HG02973 (cell line): ENCODE data around the gene MAP3K6.

ENCODE experiments used
- ATAC-seq: cut with Tn5 transposase; IDR thresholded peaks from one replicate; pipeline ENCODE4 v1.9.1; 2021; ENCODE audit warnings: moderate library complexity; ENCODE audit not compliant: unreplicated experiment

The MAP3K6 gene

GRCh38 chr1:27307874-27308598, 58.7 kb downstream of the MAP3K6 start:
- ATAC-seq: no peak

GRCh38 chr1:27306892-27307761, 59.6 kb downstream of the MAP3K6 start:
- no peak for ATAC-seq

- no peak for ATAC-seq
These were observed 60.7 kb downstream of the MAP3K6 start for GRCh38 chr1:27306071-27306470.
